Spleen (tissue), 11 donors: Measurements from ENCODE around the gene SH3TC2. TPM values are rescaled to one million over a fixed set of nuclear protein-coding genes. Genes with fewer than 3 reads are reported as not detected.

Experiments
- DNase-seq: peaks from one replicate; pipeline ENCODE4 v3.0.0-alpha.2; 2020
- H3K27ac ChIP-seq, 8 donors: fragments of 200-600 bp; sonication (generic) in 7 of 8; 1 replicate in 4 of 8; 2 replicates in 4 of 8; pipeline versions ENCODE4 v1.5.0 to v1.8.0; 2016 to 2021; ENCODE audit warnings: inconsistent platforms in 4 of 8, mild to moderate bottlenecking in 4 of 8, moderate library complexity in 1 of 8
- H3K27me3 ChIP-seq, 7 donors: fragments of 200-600 bp; sonication (generic) in 6 of 7; replicated peaks in 1 of 7; 1 replicate in 4 of 7; 2 replicates in 3 of 7; pipeline versions ENCODE4 v1.5.0 to v1.8.0; 2016 to 2021; ENCODE audit warnings: inconsistent platforms in 3 of 7, mild to moderate bottlenecking in 1 of 7
- H3K36me3 ChIP-seq, 6 donors: fragments of 200-600 bp; sonication (generic) in 5 of 6; 1 replicate in 4 of 6; 2 replicates in 2 of 6; pipeline versions ENCODE4 v1.5.0 to v1.8.0; 2016 to 2021; ENCODE audit warnings: inconsistent platforms in 2 of 6
- H3K4me1 ChIP-seq, 6 donors: fragments of 200-600 bp; sonication (generic) in 5 of 6; 1 replicate in 3 of 6; 2 replicates in 3 of 6; pipeline versions ENCODE4 v1.5.0 to v1.8.0; 2016 to 2021; ENCODE audit warnings: inconsistent platforms in 3 of 6
- H3K4me3 ChIP-seq, 8 donors: fragments of 200-600 bp; sonication (generic) in 7 of 8; 1 replicate in 4 of 8; 2 replicates in 4 of 8; pipeline versions ENCODE4 v1.5.0 to v1.8.0; 2016 to 2021; ENCODE audit warnings: inconsistent platforms in 4 of 8, mild to moderate bottlenecking in 4 of 8, moderate library complexity in 2 of 8
- H3K9me3 ChIP-seq, 8 donors: fragments of 200-600 bp; sonication (generic) in 7 of 8; 1 replicate in 4 of 8; 2 replicates in 4 of 8; pipeline versions ENCODE4 v1.5.0 to v1.8.0; 2016 to 2021; ENCODE audit warnings: inconsistent platforms in 4 of 8
- POLR2A ChIP-seq, 3 donors: fragments of 450-650 bp; IDR thresholded peaks; one replicate each; pipeline ENCODE4 v1.5.1; 2017; ENCODE audit warnings: antibody characterized with exemption in 3 of 3, mild to moderate bottlenecking in 1 of 3
- POLR2AphosphoS5 ChIP-seq, 3 donors: sonication (generic); formaldehyde crosslinking; IDR thresholded peaks; one replicate each; pipeline ENCODE4 v1.5.1; 2017; ENCODE audit warnings: antibody characterized with exemption in 3 of 3
- WGBS, 5 donors: extraction: QIAGEN DNeasy Blood & Tissue Kit in 3 of 5; methylation state at CpG; one replicate each; pipeline versions ENCODE4 v1.1.5 to v1.1.7; 2013 to 2018; 5-methylcytosine and 5-hydroxymethylcytosine counted together
- intact Hi-C: fragments of 100-400 bp; cut with DNase I; formaldehyde crosslinking; loops from one replicate; pipeline ENCODE4 v1.15.0; 2023; ENCODE audit warnings: low total_unique reads
- polyA plus RNA-seq, 3 donors: library from polyadenylated mRNA; stranded (reverse); fragments of 200-250 nt; gene quantifications; one replicate each; pipeline ENCODE4 v1.2.1, GENCODE V29; 2013
- total RNA-seq, 7 donors: library from RNA; depleted of rRNA in 3 of 7; stranded (reverse); fragments of >200 nt in 3 of 7; fragmentation: NEBNext Ultra II Directional in 4 of 7; extraction: Animal tissue kit (Norgen Biotek cat#: 25700) in 4 of 7; gene quantifications; one replicate each; pipeline versions ENCODE4 v1.1.0 to v1.2.1, GENCODE V29; 2016 to 2021
- TF ChIP-seq, protein P1 (sequence below), 11 experiments: fragments of 200-600 bp in 7 of 11; fragments of 450-650 bp in 4 of 11; sonication (generic) in 4 of 11; IDR thresholded peaks in 8 of 11; conservative IDR thresholded peaks in 3 of 11; 1 replicate in 7 of 11; 2 replicates in 4 of 11; pipeline versions ENCODE4 v1.4.0 to v1.8.0; 2016 to 2021; ENCODE audit warnings: antibody characterized with exemption in 11 of 11, inconsistent platforms in 4 of 11, mild to moderate bottlenecking in 1 of 11
- donor health status: healthy with polysubstance abuse.
- donor health status: DM: no; HTN: no; CAD: no; lungs with moderate emphysema.
- donor health status: DM: no; HTN: no; CAD: no.
- donor health status: Bipolar disorder and iron deficiency.
- donor health status: healthy.
- donor health status: DM: no; HTN: no; CAD: no.
- donor health status: DM: yes; HTN: yes; CAD: no.

SH3TC2 gene
- total and polyA plus RNA-seq, 10 donors = 0.02 to 2.8 (median 1.4) TPM

DNA sequence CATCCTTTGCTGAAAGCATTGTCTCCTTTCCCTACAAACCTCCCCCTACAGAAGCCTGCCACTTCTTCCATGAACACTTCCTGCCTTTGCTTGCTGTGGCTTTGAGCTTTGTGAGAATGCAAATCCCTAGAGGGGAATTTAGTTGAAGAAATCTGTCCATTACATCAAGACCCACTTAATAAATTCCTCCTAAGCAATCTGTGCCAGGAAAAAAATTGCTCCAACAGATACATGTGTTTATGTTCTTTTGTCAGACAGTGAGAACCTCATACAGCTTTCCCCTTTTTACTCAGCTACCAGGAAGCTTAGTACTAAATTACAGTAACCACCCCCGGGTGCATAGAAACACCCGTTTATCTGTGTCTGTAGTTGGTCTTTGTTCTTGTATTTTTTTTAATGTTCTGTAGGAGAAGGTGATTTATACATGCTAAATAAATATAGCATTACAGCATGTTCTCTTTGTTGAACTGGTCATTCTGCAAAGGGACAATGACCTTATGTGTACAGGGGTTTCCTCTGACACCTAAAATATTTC lies 43.9 kb downstream of the SH3TC2 start:
- Histone ChIP-seq H3K4me3 (no peak overlapping the region), H3K9me3 (no peaks in the 10 kb centered on the region), H3K27me3 (no peaks in the 10 kb centered on the region), H3K4me1 (no peaks in the 10 kb centered on the region), H3K36me3 (no peaks in the 10 kb centered on the region), H3K27ac (no peak overlapping the region)
- TF ChIP-seq POLR2AphosphoS5 (IDR thresholded peaks at IDR 0.05) = no peak
- TF ChIP-seq, protein P1, sequence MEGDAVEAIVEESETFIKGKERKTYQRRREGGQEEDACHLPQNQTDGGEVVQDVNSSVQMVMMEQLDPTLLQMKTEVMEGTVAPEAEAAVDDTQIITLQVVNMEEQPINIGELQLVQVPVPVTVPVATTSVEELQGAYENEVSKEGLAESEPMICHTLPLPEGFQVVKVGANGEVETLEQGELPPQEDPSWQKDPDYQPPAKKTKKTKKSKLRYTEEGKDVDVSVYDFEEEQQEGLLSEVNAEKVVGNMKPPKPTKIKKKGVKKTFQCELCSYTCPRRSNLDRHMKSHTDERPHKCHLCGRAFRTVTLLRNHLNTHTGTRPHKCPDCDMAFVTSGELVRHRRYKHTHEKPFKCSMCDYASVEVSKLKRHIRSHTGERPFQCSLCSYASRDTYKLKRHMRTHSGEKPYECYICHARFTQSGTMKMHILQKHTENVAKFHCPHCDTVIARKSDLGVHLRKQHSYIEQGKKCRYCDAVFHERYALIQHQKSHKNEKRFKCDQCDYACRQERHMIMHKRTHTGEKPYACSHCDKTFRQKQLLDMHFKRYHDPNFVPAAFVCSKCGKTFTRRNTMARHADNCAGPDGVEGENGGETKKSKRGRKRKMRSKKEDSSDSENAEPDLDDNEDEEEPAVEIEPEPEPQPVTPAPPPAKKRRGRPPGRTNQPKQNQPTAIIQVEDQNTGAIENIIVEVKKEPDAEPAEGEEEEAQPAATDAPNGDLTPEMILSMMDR (IDR thresholded peaks at IDR 0.05 in 8 of 11, conservative IDR thresholded peaks at IDR 0.05 in 3 of 11) = no peak
- DNase-seq = no peak
- intact Hi-C loops = no loop called here
- 34 to 48% (median 42%) methylated on average over 2 of the region's 2 CpGs for WGBS, 5 donors

DNA sequence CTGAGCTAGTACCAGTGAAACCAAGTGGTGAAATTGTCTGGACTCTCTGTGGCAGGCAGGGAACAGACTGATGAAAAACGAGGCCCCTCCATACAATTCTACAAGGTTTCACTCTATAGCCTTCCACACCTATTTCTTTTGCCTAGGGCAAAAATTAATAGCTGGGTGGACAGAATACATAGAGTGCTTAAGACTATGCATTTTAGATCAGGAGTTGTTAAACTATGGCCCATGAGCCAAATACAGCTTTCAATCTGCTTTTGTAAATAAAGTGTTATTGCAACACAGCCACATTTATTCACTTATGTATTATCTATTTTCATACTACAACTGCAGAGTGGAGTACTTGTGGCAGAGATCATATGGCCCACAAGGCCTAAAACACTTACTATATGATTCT lies 45.2 kb downstream of the SH3TC2 start:
- H3K27ac ChIP-seq = no peak overlapping the region
- DNase-seq = no peak
- no peaks in the 10 kb centered on the region for H3K4me1 ChIP-seq
- no peaks in the 10 kb centered on the region for H3K36me3 ChIP-seq
- intact Hi-C loops = no loop called here
- H3K9me3 ChIP-seq = no peaks in the 10 kb centered on the region
- no peaks in the 10 kb centered on the region for H3K27me3 ChIP-seq
- TF ChIP-seq POLR2A (IDR thresholded peaks at IDR 0.05) (no peak), POLR2AphosphoS5 (IDR thresholded peaks at IDR 0.05) (no peak)
- TF ChIP-seq, protein P1 (IDR thresholded peaks at IDR 0.05 in 8 of 11, conservative IDR thresholded peaks at IDR 0.05 in 3 of 11) = no peak
- H3K4me3 ChIP-seq = no peak overlapping the region
- WGBS, 5 donors = 71 to 95% (median 88%) methylated on average over 1 of the region's 1 CpG

DNA sequence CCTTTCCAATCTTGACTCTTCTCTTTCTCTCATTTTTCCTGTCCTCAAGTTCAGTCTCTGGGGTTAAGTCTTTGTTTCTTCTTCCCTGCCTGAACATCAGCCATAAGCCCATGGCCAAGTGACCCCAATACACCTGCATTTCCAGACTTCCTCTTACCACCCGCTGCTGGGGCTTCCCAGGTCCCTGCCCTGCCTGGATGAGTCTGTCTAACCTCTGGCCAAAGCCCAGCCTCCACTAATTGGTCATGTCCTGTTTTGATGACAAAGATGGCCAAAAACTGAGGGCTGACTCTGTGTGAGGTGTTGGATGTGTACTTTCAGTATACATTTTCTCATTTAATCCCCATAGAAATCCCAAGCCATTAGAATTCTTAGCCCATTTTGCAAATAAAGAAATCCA lies 47.3 kb downstream of the SH3TC2 start:
- Histone ChIP-seq H3K27me3 (no peaks in the 10 kb centered on the region), H3K27ac (no peak overlapping the region), H3K36me3 (no peaks in the 10 kb centered on the region), H3K9me3 (no peaks in the 10 kb centered on the region), H3K4me1 (no peaks in the 10 kb centered on the region), H3K4me3 (no peak overlapping the region)
- TF ChIP-seq POLR2AphosphoS5 (IDR thresholded peaks at IDR 0.05) (no peak), POLR2A (IDR thresholded peaks at IDR 0.05) (no peak)
- TF ChIP-seq, protein P1 (IDR thresholded peaks at IDR 0.05 in 8 of 11, conservative IDR thresholded peaks at IDR 0.05 in 3 of 11) = no peak
- intact Hi-C loops = no loop called here
- WGBS, 5 donors = 48 to 76% (median 65%) methylated on average over 1 of the region's 1 CpG
- no peak for DNase-seq

DNA sequence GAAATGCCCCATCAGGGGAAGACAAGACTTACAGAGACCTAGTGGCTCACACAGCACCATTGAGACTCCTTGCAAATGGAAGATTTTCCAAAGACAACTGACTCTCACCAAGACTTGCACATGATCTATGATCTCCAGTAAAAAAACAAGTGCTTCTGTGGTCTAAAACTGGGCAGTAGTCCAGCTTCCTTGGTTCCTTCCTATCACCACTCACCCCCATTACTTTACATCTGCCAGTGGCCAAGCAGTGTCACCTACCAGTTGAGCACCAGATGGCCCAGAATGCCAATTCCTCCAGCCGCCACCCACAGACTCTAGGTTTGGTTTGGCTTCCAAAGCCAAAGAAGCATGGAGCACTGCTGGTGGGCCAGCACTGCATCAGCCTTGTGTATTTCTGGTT lies 47.7 kb downstream of the SH3TC2 start:
- TF ChIP-seq, protein P1 (IDR thresholded peaks at IDR 0.05 in 8 of 11, conservative IDR thresholded peaks at IDR 0.05 in 3 of 11) = no peak
- TF ChIP-seq POLR2A (IDR thresholded peaks at IDR 0.05) (no peak), POLR2AphosphoS5 (IDR thresholded peaks at IDR 0.05) (no peak)

More for the DNA sequence above, 47.7 kb downstream of the SH3TC2 start:
- no peaks in the 10 kb centered on the region for H3K9me3 ChIP-seq
- 78 to 100% (median 95%) methylated on average over 1 of the region's 1 CpG for WGBS, 5 donors
- no peak for DNase-seq
- no peak overlapping the region for H3K27ac ChIP-seq
- H3K36me3 ChIP-seq = no peaks in the 10 kb centered on the region
- H3K4me3 ChIP-seq = no peak overlapping the region
- no peaks in the 10 kb centered on the region for H3K27me3 ChIP-seq
- intact Hi-C loops = no loop called here
- H3K4me1 ChIP-seq = no peaks in the 10 kb centered on the region
